ENCODE measurements around the gene ZNF397.

The ZNF397 gene

DNA sequence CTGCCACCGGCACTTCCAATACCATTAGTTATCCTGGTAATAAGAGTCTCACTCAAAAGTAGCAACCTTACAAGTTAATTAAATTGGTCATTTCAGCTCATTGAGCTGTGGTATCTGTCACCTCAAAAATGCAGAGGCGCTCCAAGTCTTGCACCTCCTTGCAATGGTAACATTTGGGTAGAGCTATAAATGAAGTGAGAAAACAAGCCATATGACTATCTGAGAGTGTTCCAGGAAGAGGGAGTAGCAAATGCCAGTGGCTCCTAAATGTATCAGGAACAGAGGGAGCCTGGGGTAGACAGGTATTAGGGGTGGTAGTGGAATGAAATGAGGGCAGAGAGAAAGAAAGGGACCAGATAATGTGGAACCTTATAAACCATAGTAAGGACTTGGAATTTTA is 55.2 kb downstream of the ZNF397 start:
- no peak for DNase-seq (ENCODE audit: low read depth)

- no peak for DNase-seq (ENCODE audit: low read depth)
Observed at GRCh38 chr18:35303610-35304009, 62.8 kb downstream of the ZNF397 start.

- DNase-seq (ENCODE audit: low read depth), result no peak
Observed at GRCh38 chr18:35306588-35307250, 65.9 kb downstream of the ZNF397 start.

Data from iris pigment epithelial cell (primary cell).